Gastrocnemius medialis (tissue), 4 donors: ENCODE measurements around the gene SLC25A21. TPM values are rescaled to one million over a fixed set of nuclear protein-coding genes. Genes with fewer than 3 reads are reported as not detected.

ENCODE experiments used
- ATAC-seq, 2 donors: fragments of 150-250 bp; one replicate each; pipeline ENCODE4 v1.9.1; 2016
- DNase-seq, 2 donors: peaks; one replicate each; pipeline ENCODE4 v3.0.0-alpha.2; 2019
- H3K27ac ChIP-seq, 4 donors: fragments of 200-600 bp; sonication (generic); 1 replicate in 1 of 4; 2 replicates in 3 of 4; pipeline ENCODE4 v1.5.1; 2016 to 2018; ENCODE audit warnings: mild to moderate bottlenecking in 2 of 4, moderate library complexity in 1 of 4
- H3K27me3 ChIP-seq, 3 donors: fragments of 200-600 bp; sonication (generic) in 2 of 3; 1 replicate in 1 of 3; 2 replicates in 2 of 3; pipeline versions ENCODE4 v1.5.1 to v1.6.0; 2016 to 2019; ENCODE audit warnings: mild to moderate bottlenecking in 1 of 3, moderate library complexity in 1 of 3
- H3K36me3 ChIP-seq, 2 donors: fragments of 200-600 bp; sonication (generic) in 1 of 2; one replicate each; pipeline ENCODE4 v1.5.1; 2017 to 2018
- H3K4me1 ChIP-seq, 2 donors: fragments of 200-600 bp; sonication (generic) in 1 of 2; one replicate each; pipeline ENCODE4 v1.5.1; 2016 to 2017; ENCODE audit warnings: mild to moderate bottlenecking in 2 of 2
- H3K4me3 ChIP-seq, 4 donors: fragments of 200-600 bp; sonication (generic) in 3 of 4; 1 replicate in 1 of 4; 2 replicates in 3 of 4; pipeline ENCODE4 v1.5.1; 2016 to 2019; ENCODE audit warnings: mild to moderate bottlenecking in 2 of 4
- H3K9me3 ChIP-seq, 3 donors: fragments of 200-600 bp; sonication (generic) in 2 of 3; 1 replicate in 1 of 3; 2 replicates in 2 of 3; pipeline ENCODE4 v1.5.1; 2016 to 2019
- CTCF ChIP-seq, 5 experiments: fragments of 450-650 bp in 3 of 5; fragments of 200-600 bp in 2 of 5; sonication (generic) in 2 of 5; IDR thresholded peaks in 4 of 5; conservative IDR thresholded peaks in 1 of 5; 1 replicate in 4 of 5; 2 replicates in 1 of 5; pipeline ENCODE4 v1.5.1; 2016 to 2019; ENCODE audit warnings: antibody characterized with exemption in 5 of 5, mild to moderate bottlenecking in 3 of 5, moderate library complexity in 3 of 5
- POLR2A ChIP-seq, 2 donors: fragments of 450-650 bp; IDR thresholded peaks; one replicate each; pipeline ENCODE4 v1.6.1; 2017; ENCODE audit warnings: antibody characterized with exemption in 2 of 2, mild to moderate bottlenecking in 2 of 2, moderate library complexity in 2 of 2
- in situ Hi-C, 4 donors: fragments of 200-750 bp; cut with MboI; loops; one replicate each; pipeline versions ENCODE4 v1.15.0 to v1.8.0; 2017; ENCODE audit warnings: low sequenced_read_pairs in 4 of 4
- intact Hi-C: fragments of 100-400 bp; cut with DNase I; formaldehyde crosslinking; loops from one replicate; pipeline ENCODE4 v1.15.1; 2023; ENCODE audit warnings: low total_unique reads
- total RNA-seq, 4 donors: library from RNA; depleted of rRNA; stranded (reverse); fragments of >200 nt; gene quantifications; one replicate each; pipeline versions ENCODE4 v1.1.0 to v1.2.3, GENCODE V29; 2016

The SLC25A21 gene
- total RNA-seq, 4 donors from 2014 or later: 1.9 TPM; not detected in 3

- no peak for ATAC-seq
- H3K4me3 ChIP-seq: no peak overlapping the region
Measured at GRCh38 chr14:36767603-36768281, 404.7 kb downstream of the SLC25A21 start.

GRCh38 chr14:36766974-36767373 lies 405.4 kb downstream of the SLC25A21 start:
- ATAC-seq (no peak), DNase-seq (no peak)
- Histone ChIP-seq H3K36me3 (no peaks in the 10 kb centered on the region), H3K9me3 (no peaks in the 10 kb centered on the region), H3K4me3 (no peak overlapping the region), H3K27ac (no peak overlapping the region), H3K27me3 (no peaks in the 10 kb centered on the region), H3K4me1 (no peaks in the 10 kb centered on the region)
- intact Hi-C loops: no loop called here
- TF ChIP-seq POLR2A (IDR thresholded peaks at IDR 0.05) (no peak), CTCF (IDR thresholded peaks at IDR 0.05 in 4 of 5, conservative IDR thresholded peaks at IDR 0.05 in 1 of 5) (no peak)
- in situ Hi-C loops: no loop called here

More at GRCh38 chr14:36767603-36768281, 404.7 kb downstream of the SLC25A21 start:
- DNase-seq: no peak
- no peaks in the 10 kb centered on the region for H3K36me3 ChIP-seq
- TF ChIP-seq POLR2A (IDR thresholded peaks at IDR 0.05): no peak
- TF ChIP-seq CTCF (IDR thresholded peaks at IDR 0.05 in 4 of 5, conservative IDR thresholded peaks at IDR 0.05 in 1 of 5): no peak
- H3K27me3 ChIP-seq: no peaks in the 10 kb centered on the region
- H3K9me3 ChIP-seq: no peaks in the 10 kb centered on the region
- no peaks in the 10 kb centered on the region for H3K4me1 ChIP-seq
- in situ Hi-C loops: no loop called here
- intact Hi-C loops: no loop called here
- no peak overlapping the region for H3K27ac ChIP-seq

DNA sequence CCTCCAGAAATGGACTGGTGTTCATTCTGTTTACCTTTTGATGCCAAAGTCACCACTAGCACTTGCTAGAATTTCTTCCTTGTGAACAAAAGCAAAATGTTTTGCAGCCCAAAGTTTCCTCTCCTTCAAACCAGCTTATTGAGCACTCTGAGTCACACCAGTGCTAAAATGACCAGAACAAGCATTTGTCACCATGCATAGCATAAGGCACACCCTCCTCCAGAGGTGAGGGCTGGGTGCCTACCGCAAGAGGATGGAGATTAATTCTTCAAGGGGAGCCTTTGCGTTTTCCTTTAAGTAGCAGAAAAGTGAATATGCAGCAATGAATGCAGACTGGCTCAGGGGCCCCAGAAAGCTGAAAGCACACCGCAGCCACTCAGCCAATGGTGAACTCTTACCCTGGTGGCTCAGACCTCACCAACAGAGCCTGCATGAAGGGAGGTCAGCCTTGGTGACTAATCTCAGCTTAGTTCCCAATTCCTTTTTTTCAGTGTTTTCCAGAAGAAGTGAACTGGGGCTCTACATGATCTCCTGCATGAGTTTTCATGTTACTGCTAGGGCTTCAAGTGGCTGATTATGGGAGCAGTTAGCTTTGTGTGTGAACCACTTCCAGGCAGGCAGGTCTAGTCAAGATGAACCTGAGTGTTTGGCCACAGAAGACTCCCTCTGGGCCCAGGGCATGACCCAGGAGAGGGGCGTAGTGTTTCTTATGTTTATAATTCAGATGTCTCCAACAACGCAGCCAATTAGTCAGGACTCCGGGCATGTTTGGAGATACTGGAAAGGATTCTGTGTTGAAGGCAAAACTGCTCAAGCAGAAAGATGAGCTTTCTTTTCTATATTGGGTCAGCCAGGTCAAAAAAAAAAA lies 414.4 kb downstream of the SLC25A21 start:
- Histone ChIP-seq H3K27ac (no peak overlapping the region), H3K36me3 (no peaks in the 10 kb centered on the region), H3K4me1 (no peaks in the 10 kb centered on the region), H3K4me3 (no peak overlapping the region), H3K27me3 (no peaks in the 10 kb centered on the region), H3K9me3 (no peaks in the 10 kb centered on the region)
- intact Hi-C loops: no loop called here
- in situ Hi-C loops: no loop called here
- TF ChIP-seq CTCF (IDR thresholded peaks at IDR 0.05 in 4 of 5, conservative IDR thresholded peaks at IDR 0.05 in 1 of 5): no peak
- TF ChIP-seq POLR2A (IDR thresholded peaks at IDR 0.05): no peak
- ATAC-seq (no peak), DNase-seq (no peak)

- no peak for DNase-seq
- no peaks in the 10 kb centered on the region for H3K27me3 ChIP-seq
- no peaks in the 10 kb centered on the region for H3K4me1 ChIP-seq
- no peak for ATAC-seq
- H3K36me3 ChIP-seq: no peaks in the 10 kb centered on the region
- no peak overlapping the region for H3K27ac ChIP-seq
- H3K4me3 ChIP-seq: no peak overlapping the region
- intact Hi-C loops (no loop called here), in situ Hi-C loops (no loop called here)
- TF ChIP-seq POLR2A (IDR thresholded peaks at IDR 0.05) (no peak), CTCF (IDR thresholded peaks at IDR 0.05 in 4 of 5, conservative IDR thresholded peaks at IDR 0.05 in 1 of 5) (no peak)
- H3K9me3 ChIP-seq: no peaks in the 10 kb centered on the region
Measured at GRCh38 chr14:36756226-36756625, 416.2 kb downstream of the SLC25A21 start.
